ENCODE results near the gene RTP5.

GRCh38 chr2:241902357-241902991 lies 32.9 kb downstream of the RTP5 start:
- TF ChIP-seq RAD21 (IDR thresholded peaks at IDR 0.05; ENCODE audit: low read length) (no peak), SMC3 (IDR thresholded peaks at IDR 0.05; ENCODE audit: low read depth, low read length) (no peak), POLR2AphosphoS5 (IDR thresholded peaks at IDR 0.05; ENCODE audit: low read depth, low read length) (no peak), CTCF (IDR thresholded peaks at IDR 0.05) (no peak), FOXJ3 (CRISPR knock-in tag; IDR thresholded peaks at IDR 0.05) (no peak), RXRA (IDR thresholded peaks at IDR 0.05; ENCODE audit: borderline replicate concordance, low read depth) (no peak), ZBTB33 (IDR thresholded peaks at IDR 0.05; ENCODE audit: borderline replicate concordance, low read depth) (no peak), ELF1 (IDR thresholded peaks at IDR 0.05) (no peak)
- TF ChIP-seq, protein P1, sequence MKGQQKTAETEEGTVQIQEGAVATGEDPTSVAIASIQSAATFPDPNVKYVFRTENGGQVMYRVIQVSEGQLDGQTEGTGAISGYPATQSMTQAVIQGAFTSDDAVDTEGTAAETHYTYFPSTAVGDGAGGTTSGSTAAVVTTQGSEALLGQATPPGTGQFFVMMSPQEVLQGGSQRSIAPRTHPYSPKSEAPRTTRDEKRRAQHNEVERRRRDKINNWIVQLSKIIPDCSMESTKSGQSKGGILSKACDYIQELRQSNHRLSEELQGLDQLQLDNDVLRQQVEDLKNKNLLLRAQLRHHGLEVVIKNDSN (IDR thresholded peaks at IDR 0.05; ENCODE audit: borderline replicate concordance, low read depth) = no peak
- TF ChIP-seq, protein P2, sequence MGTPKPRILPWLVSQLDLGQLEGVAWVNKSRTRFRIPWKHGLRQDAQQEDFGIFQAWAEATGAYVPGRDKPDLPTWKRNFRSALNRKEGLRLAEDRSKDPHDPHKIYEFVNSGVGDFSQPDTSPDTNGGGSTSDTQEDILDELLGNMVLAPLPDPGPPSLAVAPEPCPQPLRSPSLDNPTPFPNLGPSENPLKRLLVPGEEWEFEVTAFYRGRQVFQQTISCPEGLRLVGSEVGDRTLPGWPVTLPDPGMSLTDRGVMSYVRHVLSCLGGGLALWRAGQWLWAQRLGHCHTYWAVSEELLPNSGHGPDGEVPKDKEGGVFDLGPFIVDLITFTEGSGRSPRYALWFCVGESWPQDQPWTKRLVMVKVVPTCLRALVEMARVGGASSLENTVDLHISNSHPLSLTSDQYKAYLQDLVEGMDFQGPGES (IDR thresholded peaks at IDR 0.05; ENCODE audit: low read depth, low read length) = no peak
